ENCODE data around the gene ALDH16A1. TPM values are rescaled to one million over a fixed set of nuclear protein-coding genes. Genes with fewer than 3 reads are reported as not detected.
A peak's percentile ranks its signal among the peaks of the same experiment; 100 is the strongest.

The ALDH16A1 gene
- total and polyA plus RNA-seq, 2 of the 8 experiments (the other 6 are each of a cell fraction or from before 2014, with no cell fraction given), result 30.5 to 34.3 TPM

DNA sequence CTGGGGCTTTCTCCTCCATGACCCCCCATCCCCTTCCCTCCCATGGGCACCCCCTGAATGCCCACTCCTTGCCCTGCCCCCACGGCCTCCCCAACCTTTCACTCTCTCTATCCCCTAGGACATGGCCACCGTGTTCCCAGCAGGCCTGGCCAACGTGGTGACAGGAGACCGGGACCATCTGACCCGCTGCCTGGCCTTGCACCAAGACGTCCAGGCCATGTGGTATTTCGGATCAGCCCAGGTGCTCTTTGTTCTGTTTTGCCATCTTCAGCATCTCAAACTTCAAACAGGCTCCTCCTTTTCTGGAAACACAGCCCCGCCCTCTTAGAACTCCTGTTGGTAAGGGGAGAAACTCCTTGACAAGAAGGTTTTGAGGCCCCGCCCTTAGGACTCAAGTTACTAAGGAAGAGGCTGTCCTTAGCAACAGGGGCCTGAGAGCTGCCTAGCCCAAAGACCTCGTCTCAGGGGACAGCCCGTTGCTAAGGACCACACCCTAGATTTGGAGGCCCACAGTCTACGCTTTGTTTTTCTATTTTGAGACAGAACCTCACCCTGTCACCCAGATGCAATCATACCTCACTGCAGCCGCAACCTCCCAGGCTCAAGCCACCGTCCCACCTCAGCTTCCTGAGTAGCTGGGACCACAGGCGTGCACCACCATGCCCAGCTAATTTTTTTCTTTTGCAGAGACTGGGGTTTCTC lies 15.9 kb downstream of the ALDH16A1 start:
- no peak overlapping the region; a peak in 1 of 4 replicates for H3K4me2 ChIP-seq (ENCODE audit: insufficient read depth in 1 of 2, low read depth in 2 of 2, low read length in 2 of 2)
- H3K9ac ChIP-seq (replicated peaks in 1 of 4; ENCODE audit: extremely low read depth in 1 of 4, low read depth in 3 of 4, low read length in 3 of 4), result peak overlapping the region in 2 of 4 experiments; percentile 17 to 42; a peak in 2 of 7 replicates
- no peaks in the 10 kb centered on the region for H3K27me3 ChIP-seq (replicated peaks in 1 of 4; ENCODE audit: control insufficient read depth in 3 of 4, extremely low read depth in 1 of 4, insufficient read depth in 3 of 4, low read length in 3 of 4)
- H3K4ac ChIP-seq (replicated peaks; ENCODE audit: insufficient read length, low read depth, low read length), result no peak overlapping the region
- peak overlapping the region; percentile 27 for H4K5ac ChIP-seq (ENCODE audit: insufficient read length, low read depth, low read length)
- no peaks in the 10 kb centered on the region for H4K20me1 ChIP-seq (replicated peaks in 1 of 2; ENCODE audit: control insufficient read depth in 1 of 2, insufficient read depth in 2 of 2, low read length in 2 of 2)
- no peak for TF ChIP-seq ASH2L (IDR thresholded peaks at IDR 0.05; ENCODE audit: low read length)
- peak in 1 of 2 experiments; percentile 45; a peak in 2 of 4 replicates for TF ChIP-seq SIN3A (conservative IDR thresholded peaks at IDR 0.05 in 1 of 2, IDR thresholded peaks at IDR 0.05 in 1 of 2; ENCODE audit: low read depth in 1 of 2, low read length in 2 of 2)
- H4K8ac ChIP-seq (ENCODE audit: extremely low read depth, insufficient read depth, low read length), result no peak overlapping the region
- H2BK5ac ChIP-seq (ENCODE audit: low read depth, low read length), result no peak overlapping the region; the same call in 1 of the 2 replicates
- H3K56ac ChIP-seq (replicated peaks; ENCODE audit: insufficient read length, low read depth, low read length), result no peak overlapping the region
- no peak overlapping the region for H3K4me3 ChIP-seq (ENCODE audit: extremely low read depth in 1 of 4, insufficient read depth in 2 of 4, low read depth in 3 of 4, low read length in 4 of 4)
- H2BK15ac ChIP-seq (ENCODE audit: low read length), result no peak overlapping the region
- no peaks in the 10 kb centered on the region for H3K79me1 ChIP-seq (ENCODE audit: low read depth, low read length)
- H2BK120ac ChIP-seq (replicated peaks; ENCODE audit: low read depth, low read length), result no peak overlapping the region
- ChIA-PET POLR2A (ENCODE audit: partially characterized antibody) (interaction anchor here (0.7 to 6.8 kb wide), 10 partner anchors 8 to 44 kb away, joined by 3 to 50 read pairs (median 4); partner anchors contain the start of genes ALDH16A1, GFY, PIH1D1 and RPL13A), CTCF (ENCODE audit: partially characterized antibody) (interaction anchor here (0.6 to 2.7 kb wide), 6 partner anchors 10 to 1060 kb away, joined by 3 to 15 read pairs (median 3); no protein-coding TSS in a partner anchor)
- peaks cover 2 to 7% (median 3%) of the 10 kb centered on the region in 4 experiments; a peak in 4 of 8 replicates for H3K36me3 ChIP-seq (ENCODE audit: control insufficient read depth in 2 of 4, insufficient read depth in 4 of 4, low read length in 3 of 4)
- H3K23me2 ChIP-seq (ENCODE audit: low read depth, low read length), result no peaks in the 10 kb centered on the region
- peaks cover 0 to 8% (median 3%) of the 10 kb centered on the region in 4 experiments; a peak in 6 of 7 replicates for H3K4me1 ChIP-seq (replicated peaks in 1 of 4; ENCODE audit: control insufficient read depth in 3 of 4, insufficient read depth in 4 of 4, low read length in 3 of 4)
- no peak overlapping the region for H3K14ac ChIP-seq (ENCODE audit: insufficient read length)
- no peaks in the 10 kb centered on the region; a peak in 1 of 4 replicates for H3K9me3 ChIP-seq (ENCODE audit: insufficient read depth in 2 of 2, low read depth in 1 of 2, low read length in 1 of 2)
- H2BK20ac ChIP-seq (ENCODE audit: low read length), result no peak overlapping the region
- FAIRE-seq (peak; percentile 77), DNase-seq (ENCODE audit: low read depth in 1 of 2, low spot score in 2 of 2) (peak in 1 of 2 experiments; percentile 79)
- H3K18ac ChIP-seq (ENCODE audit: extremely low read depth, low read length), result no peak overlapping the region
- WGBS, 2 experiments (ENCODE audit: extremely low coverage in 1 of 2, insufficient coverage in 1 of 2, insufficient read length in 1 of 2, insufficient replicate concordance in 2 of 2, low coverage in 1 of 2, low lambda C conversion rate in 2 of 2, missing lambda C conversion rate in 1 of 2), result 79% methylated on average over 15 of the region's 15 CpGs; no CpG with 5 or more reads in 1 of the 2 experiments
- no peak overlapping the region for H2AFZ ChIP-seq (ENCODE audit: low read length)
- no peaks in the 10 kb centered on the region for H3K79me2 ChIP-seq (ENCODE audit: control insufficient read depth in 1 of 2, insufficient read depth in 2 of 2, low read length in 2 of 2)
- no peak overlapping the region for H2BK12ac ChIP-seq (ENCODE audit: low read depth, low read length)
- H2AK5ac ChIP-seq (ENCODE audit: low read depth, low read length), result 0 out of 2 replicates have a peak overlapping the region, but pooled peaks have one; percentile 78
- no peak overlapping the region for H4K91ac ChIP-seq (replicated peaks; ENCODE audit: insufficient read length, low read length)
- H3K23ac ChIP-seq (ENCODE audit: insufficient read length), result no peak overlapping the region
- peak overlapping the region; percentile 36; the same call in 1 of the 2 replicates for H3K27ac ChIP-seq (ENCODE audit: low read depth, low read length)

All from H1 (cell line).